HepG2 (cell line): ENCODE data around the gene TUBB. TPM values are rescaled to one million over a fixed set of nuclear protein-coding genes. Genes with fewer than 3 reads are reported as not detected.

Experiments
- ETS1 ChIP-seq: sonication (generic); formaldehyde crosslinking; IDR thresholded peaks from 2 replicates; pipeline ENCODE4 v1.4.0; 2020; ENCODE audit warnings: missing genetic modification reagents
- HNRNPK ChIP-seq: fragments of 200-400 bp; formaldehyde crosslinking; IDR thresholded peaks from 2 replicates; pipeline ENCODE4 v1.6.1; 2018; ENCODE audit warnings: low read length, low read depth, moderate library complexity, mild to moderate bottlenecking; ENCODE audit not compliant: poor library complexity, severe bottlenecking
- IKZF1 ChIP-seq: fragments of 450-650 bp; IDR thresholded peaks from 2 replicates; pipeline ENCODE4 v1.7.1; 2016
- ISX ChIP-seq: sonication (generic); formaldehyde crosslinking; conservative IDR thresholded peaks from 2 replicates; pipeline ENCODE4 v1.5.0; 2020; ENCODE audit warnings: missing genetic modification reagents
- JUN ChIP-seq: sonication (generic); formaldehyde crosslinking; IDR thresholded peaks from 2 replicates; pipeline ENCODE4 v1.4.0; 2020; ENCODE audit warnings: mild to moderate bottlenecking, missing genetic modification reagents
- KAT7 ChIP-seq: IDR thresholded peaks from 2 replicates; pipeline ENCODE4 v1.6.1; 2018; ENCODE audit warnings: borderline replicate concordance, missing compliant biosample characterization
- KDM2A ChIP-seq: sonication (generic); formaldehyde crosslinking; IDR thresholded peaks from 2 replicates; pipeline ENCODE4 v1.4.0; 2020; ENCODE audit warnings: low read depth, missing genetic modification reagents, borderline replicate concordance
- YY1 ChIP-seq: IDR thresholded peaks from 2 replicates; pipeline ENCODE4 v1.6.1; 2011; ENCODE audit warnings: low read length, low read depth, moderate library complexity, mild to moderate bottlenecking; ENCODE audit not compliant: insufficient read depth, insufficient replicate concordance
- ZBTB40 ChIP-seq, 2 experiments: fragments of 450-650 bp in 1 of 2; sonication (generic) in 1 of 2; formaldehyde crosslinking in 1 of 2; IDR thresholded peaks; 2 replicates each; pipeline versions ENCODE4 v1.6.1 to v1.8.0; 2016 to 2022; ENCODE audit warnings: antibody characterized with exemption in 1 of 2, mild to moderate bottlenecking in 1 of 2, missing genetic modification reagents in 1 of 2
- ZEB1 ChIP-seq: IDR thresholded peaks from 2 replicates; pipeline ENCODE4 v1.6.1; 2012; ENCODE audit warnings: mild to moderate bottlenecking, low read depth, inconsistent platforms; ENCODE audit not compliant: insufficient replicate concordance
- ZNF234 ChIP-seq: sonication (generic); formaldehyde crosslinking; conservative IDR thresholded peaks from 2 replicates; pipeline ENCODE4 v1.5.1; 2020; ENCODE audit warnings: mild to moderate bottlenecking, missing genetic modification reagents
- ZNF317 ChIP-seq: sonication (generic); formaldehyde crosslinking; IDR thresholded peaks from 2 replicates; pipeline ENCODE4 v1.5.0; 2020; ENCODE audit warnings: mild to moderate bottlenecking, missing genetic modification reagents
- ZNF337 ChIP-seq: sonication (generic); formaldehyde crosslinking; IDR thresholded peaks from 2 replicates; pipeline ENCODE4 v1.5.1; 2020; ENCODE audit warnings: missing genetic modification reagents, low read depth, mild to moderate bottlenecking, borderline replicate concordance
- ZNF513 ChIP-seq: sonication (generic); formaldehyde crosslinking; conservative IDR thresholded peaks from 2 replicates; pipeline ENCODE4 v1.5.0; 2020; ENCODE audit warnings: missing genetic modification reagents
- ZNF597 ChIP-seq: sonication (generic); formaldehyde crosslinking; IDR thresholded peaks from 2 replicates; pipeline ENCODE4 v1.5.0; 2020; ENCODE audit warnings: missing genetic modification reagents
- polyA plus RNA-seq, 8 experiments: library from polyadenylated mRNA; depleted of rRNA in 3 of 8; stranded (reverse) in 7 of 8; unstranded in 1 of 8; fragments of >200 nt; fragmentation: Illumina TruSeq in 4 of 8; extraction: Trizol in 4 of 8; gene quantifications; 2 replicates each; pipeline versions ENCODE4 v1.2.1 to v1.2.3, GENCODE V29; 2011 to 2016; ENCODE audit warnings: low read depth in 4 of 8, missing spikeins in 1 of 8, mixed read lengths in 1 of 8; ENCODE audit not compliant: insufficient read depth in 1 of 8
- total RNA-seq, 5 experiments: library from RNA; depleted of rRNA; stranded (reverse); fragments of >200 nt; fragmentation: Illumina TruSeq; extraction: Trizol; gene quantifications; 2 replicates each; pipeline ENCODE4 v1.2.3, GENCODE V29; 2016; ENCODE audit warnings: low read depth in 1 of 5

TUBB gene
- total and polyA plus RNA-seq, 2 of the 13 experiments (the other 11 are each of a cell fraction or from before 2014, with no cell fraction given) = 911 to 1,163 TPM

- TF ChIP-seq ZBTB40 (IDR thresholded peaks at IDR 0.05) (no peak), ZBTB40 (CRISPR knock-in tag; IDR thresholded peaks at IDR 0.05) (peak; percentile 53), ZEB1 (peak; percentile 87), HNRNPK (no peak), KDM2A (CRISPR knock-in tag) (peak; percentile 67), ZNF337 (CRISPR knock-in tag) (peak; percentile 78), ZNF234 (no peak), ZNF317 (CRISPR knock-in tag) (peak; percentile 60; the same call in 1 of the 2 replicates), ISX (CRISPR knock-in tag) (no peak), IKZF1 (no peak), ZNF597 (no peak), YY1 (peak; percentile 86), JUN (peak; percentile 19), KAT7 (CRISPR knock-in tag) (no peak; the same call in 1 of the 2 replicates), ETS1 (no peak), ZNF513 (CRISPR knock-in tag) (no peak)
These were observed 43.7 kb downstream of the TUBB start (continued) for GRCh38 chr6:30763618-30764489.
